ENCODE data around the gene EHMT1.

DNA sequence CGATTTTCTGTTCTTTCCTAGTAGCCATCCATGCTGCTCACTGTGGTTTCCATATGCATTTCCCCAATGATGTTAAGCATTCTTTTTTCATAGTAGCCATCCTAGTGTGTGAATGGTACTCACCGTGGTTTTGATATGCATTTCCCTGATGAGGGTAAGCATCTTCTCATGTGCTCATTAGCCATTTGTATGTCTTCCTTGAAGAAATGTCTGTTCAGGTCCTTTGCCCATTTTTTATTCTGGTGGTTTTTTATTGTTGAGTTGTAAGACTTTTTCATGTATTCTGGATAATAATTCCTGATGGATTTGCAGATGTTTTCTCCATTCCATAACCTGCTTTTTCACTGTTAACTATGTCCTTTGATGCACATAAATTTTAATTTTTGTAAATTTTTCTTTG lies 108.0 kb downstream of the EHMT1 start:
- no peak for TF ChIP-seq BHLHE40 (IDR thresholded peaks at IDR 0.05; ENCODE audit: low read length)
- TF ChIP-seq, protein P1, sequence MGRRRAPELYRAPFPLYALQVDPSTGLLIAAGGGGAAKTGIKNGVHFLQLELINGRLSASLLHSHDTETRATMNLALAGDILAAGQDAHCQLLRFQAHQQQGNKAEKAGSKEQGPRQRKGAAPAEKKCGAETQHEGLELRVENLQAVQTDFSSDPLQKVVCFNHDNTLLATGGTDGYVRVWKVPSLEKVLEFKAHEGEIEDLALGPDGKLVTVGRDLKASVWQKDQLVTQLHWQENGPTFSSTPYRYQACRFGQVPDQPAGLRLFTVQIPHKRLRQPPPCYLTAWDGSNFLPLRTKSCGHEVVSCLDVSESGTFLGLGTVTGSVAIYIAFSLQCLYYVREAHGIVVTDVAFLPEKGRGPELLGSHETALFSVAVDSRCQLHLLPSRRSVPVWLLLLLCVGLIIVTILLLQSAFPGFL (CRISPR knock-in tag; IDR thresholded peaks at IDR 0.05), result no peak
- TF ChIP-seq, protein P2, sequence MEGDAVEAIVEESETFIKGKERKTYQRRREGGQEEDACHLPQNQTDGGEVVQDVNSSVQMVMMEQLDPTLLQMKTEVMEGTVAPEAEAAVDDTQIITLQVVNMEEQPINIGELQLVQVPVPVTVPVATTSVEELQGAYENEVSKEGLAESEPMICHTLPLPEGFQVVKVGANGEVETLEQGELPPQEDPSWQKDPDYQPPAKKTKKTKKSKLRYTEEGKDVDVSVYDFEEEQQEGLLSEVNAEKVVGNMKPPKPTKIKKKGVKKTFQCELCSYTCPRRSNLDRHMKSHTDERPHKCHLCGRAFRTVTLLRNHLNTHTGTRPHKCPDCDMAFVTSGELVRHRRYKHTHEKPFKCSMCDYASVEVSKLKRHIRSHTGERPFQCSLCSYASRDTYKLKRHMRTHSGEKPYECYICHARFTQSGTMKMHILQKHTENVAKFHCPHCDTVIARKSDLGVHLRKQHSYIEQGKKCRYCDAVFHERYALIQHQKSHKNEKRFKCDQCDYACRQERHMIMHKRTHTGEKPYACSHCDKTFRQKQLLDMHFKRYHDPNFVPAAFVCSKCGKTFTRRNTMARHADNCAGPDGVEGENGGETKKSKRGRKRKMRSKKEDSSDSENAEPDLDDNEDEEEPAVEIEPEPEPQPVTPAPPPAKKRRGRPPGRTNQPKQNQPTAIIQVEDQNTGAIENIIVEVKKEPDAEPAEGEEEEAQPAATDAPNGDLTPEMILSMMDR (CRISPR knock-in tag; IDR thresholded peaks at IDR 0.05), result no peak
- no peak for TF ChIP-seq LCORL (IDR thresholded peaks at IDR 0.05)
- no peak for TF ChIP-seq LCORL (CRISPR knock-in tag; IDR thresholded peaks at IDR 0.05)
- no peak for TF ChIP-seq STAG1 (CRISPR knock-in tag; IDR thresholded peaks at IDR 0.05)
- TF ChIP-seq, protein P3, sequence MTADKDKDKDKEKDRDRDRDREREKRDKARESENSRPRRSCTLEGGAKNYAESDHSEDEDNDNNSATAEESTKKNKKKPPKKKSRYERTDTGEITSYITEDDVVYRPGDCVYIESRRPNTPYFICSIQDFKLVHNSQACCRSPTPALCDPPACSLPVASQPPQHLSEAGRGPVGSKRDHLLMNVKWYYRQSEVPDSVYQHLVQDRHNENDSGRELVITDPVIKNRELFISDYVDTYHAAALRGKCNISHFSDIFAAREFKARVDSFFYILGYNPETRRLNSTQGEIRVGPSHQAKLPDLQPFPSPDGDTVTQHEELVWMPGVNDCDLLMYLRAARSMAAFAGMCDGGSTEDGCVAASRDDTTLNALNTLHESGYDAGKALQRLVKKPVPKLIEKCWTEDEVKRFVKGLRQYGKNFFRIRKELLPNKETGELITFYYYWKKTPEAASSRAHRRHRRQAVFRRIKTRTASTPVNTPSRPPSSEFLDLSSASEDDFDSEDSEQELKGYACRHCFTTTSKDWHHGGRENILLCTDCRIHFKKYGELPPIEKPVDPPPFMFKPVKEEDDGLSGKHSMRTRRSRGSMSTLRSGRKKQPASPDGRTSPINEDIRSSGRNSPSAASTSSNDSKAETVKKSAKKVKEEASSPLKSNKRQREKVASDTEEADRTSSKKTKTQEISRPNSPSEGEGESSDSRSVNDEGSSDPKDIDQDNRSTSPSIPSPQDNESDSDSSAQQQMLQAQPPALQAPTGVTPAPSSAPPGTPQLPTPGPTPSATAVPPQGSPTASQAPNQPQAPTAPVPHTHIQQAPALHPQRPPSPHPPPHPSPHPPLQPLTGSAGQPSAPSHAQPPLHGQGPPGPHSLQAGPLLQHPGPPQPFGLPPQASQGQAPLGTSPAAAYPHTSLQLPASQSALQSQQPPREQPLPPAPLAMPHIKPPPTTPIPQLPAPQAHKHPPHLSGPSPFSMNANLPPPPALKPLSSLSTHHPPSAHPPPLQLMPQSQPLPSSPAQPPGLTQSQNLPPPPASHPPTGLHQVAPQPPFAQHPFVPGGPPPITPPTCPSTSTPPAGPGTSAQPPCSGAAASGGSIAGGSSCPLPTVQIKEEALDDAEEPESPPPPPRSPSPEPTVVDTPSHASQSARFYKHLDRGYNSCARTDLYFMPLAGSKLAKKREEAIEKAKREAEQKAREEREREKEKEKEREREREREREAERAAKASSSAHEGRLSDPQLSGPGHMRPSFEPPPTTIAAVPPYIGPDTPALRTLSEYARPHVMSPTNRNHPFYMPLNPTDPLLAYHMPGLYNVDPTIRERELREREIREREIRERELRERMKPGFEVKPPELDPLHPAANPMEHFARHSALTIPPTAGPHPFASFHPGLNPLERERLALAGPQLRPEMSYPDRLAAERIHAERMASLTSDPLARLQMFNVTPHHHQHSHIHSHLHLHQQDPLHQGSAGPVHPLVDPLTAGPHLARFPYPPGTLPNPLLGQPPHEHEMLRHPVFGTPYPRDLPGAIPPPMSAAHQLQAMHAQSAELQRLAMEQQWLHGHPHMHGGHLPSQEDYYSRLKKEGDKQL (CRISPR knock-in tag; IDR thresholded peaks at IDR 0.05; ENCODE audit: low read depth), result no peak

All from HepG2 (cell line).